ENCODE results near the gene TRIM72. TPM values are rescaled to one million over a fixed set of nuclear protein-coding genes. Genes with fewer than 3 reads are reported as not detected.

TRIM72 gene
- total RNA-seq (ENCODE audit: low replicate concordance) = under 0.01 TPM in 1 of 2 replicates, not detected in the other

GRCh38 chr16:31213877-31214707 is at the start of gene TRIM72:
TRIM72 (plus strand) TSS chr16:31214119; CDS start chr16:31214739, 620 bp downstream.

GRCh38 chr16:31179747-31180459 is 34.0 kb upstream of the TRIM72 start, which contains the start of gene FUS:
FUS (plus strand) TSS chr16:31180139; CDS start chr16:31180215, 76 bp downstream.

GRCh38 chr16:31202414-31203375 is 11.2 kb upstream of the TRIM72 start, which contains the start of gene PYCARD:
PYCARD (minus strand) TSS chr16:31202760; CDS start chr16:31202690, 70 bp downstream.

GRCh38 chr16:31216422-31217135 is 2.7 kb downstream of the TRIM72 start, which contains the start of gene PYDC1:
PYDC1 (minus strand) TSS chr16:31217135; CDS start chr16:31217028, 107 bp downstream.

Other genes starting within 250 kb of the TRIM72 start
- gene HSD3B7, start 228.9 kb upstream of the TRIM72 start, total RNA-seq (ENCODE audit: low replicate concordance) = 11.7 and 71.5 TPM in 2 replicates
- 0.53 and 2.7 TPM in 2 replicates for gene STX1B, start 203.5 kb upstream of the TRIM72 start, total RNA-seq (ENCODE audit: low replicate concordance)
- gene STX4, start 180.6 kb upstream of the TRIM72 start, total RNA-seq (ENCODE audit: low replicate concordance) = 26.2 and 59.8 TPM in 2 replicates
- gene ZNF668, start 139.9 kb upstream of the TRIM72 start, total RNA-seq (ENCODE audit: low replicate concordance) = 9.3 and 12.3 TPM in 2 replicates
- gene ZNF646, start 139.7 kb upstream of the TRIM72 start, total RNA-seq (ENCODE audit: low replicate concordance) = 9.8 and 10.4 TPM in 2 replicates
- gene PRSS53, start 125.2 kb upstream of the TRIM72 start, total RNA-seq (ENCODE audit: low replicate concordance) = 1.2 and 1.5 TPM in 2 replicates
- gene VKORC1, start 119.3 kb upstream of the TRIM72 start, total RNA-seq (ENCODE audit: low replicate concordance) = 105 and 187 TPM in 2 replicates
- 8.3 and 15.0 TPM in 2 replicates for gene BCKDK, start 105.7 kb upstream of the TRIM72 start, total RNA-seq (ENCODE audit: low replicate concordance)
- gene KAT8, start 96.5 kb upstream of the TRIM72 start, total RNA-seq (ENCODE audit: low replicate concordance) = 26.2 and 26.8 TPM in 2 replicates
- gene PRSS8, start 78.4 kb upstream of the TRIM72 start, total RNA-seq (ENCODE audit: low replicate concordance) = not detected in 2 replicates
- gene PRSS36, start 64.1 kb upstream of the TRIM72 start, total RNA-seq (ENCODE audit: low replicate concordance) = 0.45 TPM in 1 of 2 replicates, not detected in the other
- gene FUS, start 34.0 kb upstream of the TRIM72 start, total RNA-seq (ENCODE audit: low replicate concordance) = 25.2 and 35.3 TPM in 2 replicates
- 43.5 and 69.2 TPM in 2 replicates for gene PYCARD, start 11.4 kb upstream of the TRIM72 start, total RNA-seq (ENCODE audit: low replicate concordance)
- gene PYDC1, start 3.0 kb downstream of the TRIM72 start, total RNA-seq (ENCODE audit: low replicate concordance) = not detected in 2 replicates
- not detected in 2 replicates for gene ITGAM, start 45.9 kb downstream of the TRIM72 start, total RNA-seq (ENCODE audit: low replicate concordance)
- gene ITGAX, start 141.1 kb downstream of the TRIM72 start, total RNA-seq (ENCODE audit: low replicate concordance) = under 0.01 TPM in 1 of 2 replicates, not detected in the other
- gene ITGAD, start 179.2 kb downstream of the TRIM72 start, total RNA-seq (ENCODE audit: low replicate concordance) = not detected in 2 replicates
- not detected in 2 replicates for gene COX6A2, start 214.2 kb downstream of the TRIM72 start, total RNA-seq (ENCODE audit: low replicate concordance)
- 0.15 and 0.23 TPM in 2 replicates for gene ZNF843, start 228.7 kb downstream of the TRIM72 start, total RNA-seq (ENCODE audit: low replicate concordance)
- 5.1 and 7.7 TPM in 2 replicates for gene ARMC5, start 245.4 kb downstream of the TRIM72 start, total RNA-seq (ENCODE audit: low replicate concordance)